ENCODE results near the gene CCDC32. TPM values are rescaled to one million over a fixed set of nuclear protein-coding genes. Genes with fewer than 3 reads are reported as not detected.

The CCDC32 gene
- total and polyA plus RNA-seq, 3 donors from 2014 or later, result 13.9 to 19.4 (median 18.3) TPM

DNA sequence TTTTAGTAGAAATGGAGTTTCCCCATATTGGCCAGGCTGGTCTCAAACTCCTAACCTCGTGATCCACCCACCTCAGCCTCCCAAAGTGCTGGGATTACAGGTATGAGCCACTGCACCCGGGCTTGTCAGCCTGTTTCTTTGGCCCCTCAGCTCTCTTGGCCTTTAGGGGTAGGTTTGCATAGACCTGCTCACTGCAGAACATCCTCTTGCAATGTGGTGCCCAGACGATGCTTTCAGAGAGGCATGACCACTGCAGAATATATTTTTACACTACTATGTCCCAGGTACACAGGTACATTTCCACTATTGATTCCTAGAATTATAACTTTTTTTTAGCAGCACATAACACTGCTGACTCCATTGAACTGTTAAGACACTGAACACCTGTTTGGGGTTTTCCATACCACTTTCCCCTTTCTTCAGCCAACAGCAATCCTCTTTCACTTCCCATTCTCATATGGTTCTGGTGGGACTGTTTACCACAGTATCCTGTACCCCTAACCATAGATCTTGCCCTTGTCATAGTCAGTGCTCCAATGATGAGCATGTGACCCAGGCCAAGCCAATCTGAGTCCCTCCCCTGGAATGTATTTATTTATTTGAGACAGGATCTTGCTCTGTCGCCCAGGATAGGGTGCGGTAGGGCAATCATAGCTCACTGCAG is 21.1 kb downstream of the CCDC32 start:
- Histone ChIP-seq H3K4me3 (no peak overlapping the region), H3K4me1 (no peaks in the 10 kb centered on the region), H3K36me3 (ENCODE audit: low read depth, missing control alignments) (no peaks in the 10 kb centered on the region), H3K9me3 (no peaks in the 10 kb centered on the region), H3K27ac (no peak overlapping the region), H3K27me3 (no peaks in the 10 kb centered on the region)
- WGBS, 2 donors, result 87 to 90% methylated on average over 5 of the region's 5 CpGs
- intact Hi-C loops (cut with DNase I; ENCODE audit: low total_unique reads), result no loop called here
- no peak for DNase-seq
- TF ChIP-seq POLR2A (IDR thresholded peaks at IDR 0.05) (no peak), CTCF (IDR thresholded peaks at IDR 0.05) (no peak)

- H3K4me1 ChIP-seq, result no peaks in the 10 kb centered on the region
- intact Hi-C loops (cut with DNase I; ENCODE audit: low total_unique reads), result no loop called here
- H3K36me3 ChIP-seq (ENCODE audit: low read depth, missing control alignments), result no peaks in the 10 kb centered on the region
- no peaks in the 10 kb centered on the region for H3K9me3 ChIP-seq
- no peak overlapping the region for H3K27ac ChIP-seq
- WGBS, 2 donors, result 92 to 94% methylated on average over 3 of the region's 3 CpGs
- H3K4me3 ChIP-seq, result no peak overlapping the region
- no peak for DNase-seq
- TF ChIP-seq CTCF (IDR thresholded peaks at IDR 0.05), result no peak
- no peak for TF ChIP-seq POLR2A (IDR thresholded peaks at IDR 0.05)
- no peaks in the 10 kb centered on the region for H3K27me3 ChIP-seq
Measured at GRCh38 chr15:40543082-40543481, 21.8 kb downstream of the CCDC32 start.

DNA sequence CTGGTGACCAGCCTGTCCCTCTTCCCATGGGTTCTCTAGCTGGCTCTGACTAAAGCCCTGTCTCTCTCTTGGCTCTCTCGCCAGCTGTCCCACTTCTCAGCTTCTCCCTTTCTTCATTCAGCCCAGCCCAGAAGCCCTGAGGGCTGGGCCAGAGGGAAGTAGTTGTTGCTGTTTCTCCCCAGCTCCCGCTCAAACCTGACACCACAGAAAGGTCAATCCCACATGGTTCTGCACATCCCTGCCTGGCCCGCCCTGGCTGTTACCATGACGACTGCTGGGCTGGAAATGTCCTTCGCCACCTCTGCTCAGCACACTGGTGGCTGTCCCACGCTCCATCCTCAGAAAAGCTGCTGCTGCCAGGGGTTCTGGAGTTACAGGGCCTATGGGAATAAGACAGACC is 25.9 kb downstream of the CCDC32 start:
- Histone ChIP-seq H3K4me3 (no peak overlapping the region), H3K27ac (no peak overlapping the region), H3K36me3 (ENCODE audit: low read depth, missing control alignments) (no peaks in the 10 kb centered on the region), H3K27me3 (no peaks in the 10 kb centered on the region), H3K9me3 (no peaks in the 10 kb centered on the region), H3K4me1 (no peaks in the 10 kb centered on the region)
- no peak for DNase-seq
- no peak for TF ChIP-seq CTCF (IDR thresholded peaks at IDR 0.05)
- no peak for TF ChIP-seq POLR2A (IDR thresholded peaks at IDR 0.05)
- WGBS, 2 donors, result 94 to 97% methylated on average over 6 of the region's 6 CpGs
- intact Hi-C loops (cut with DNase I; ENCODE audit: low total_unique reads), result no loop called here

DNA sequence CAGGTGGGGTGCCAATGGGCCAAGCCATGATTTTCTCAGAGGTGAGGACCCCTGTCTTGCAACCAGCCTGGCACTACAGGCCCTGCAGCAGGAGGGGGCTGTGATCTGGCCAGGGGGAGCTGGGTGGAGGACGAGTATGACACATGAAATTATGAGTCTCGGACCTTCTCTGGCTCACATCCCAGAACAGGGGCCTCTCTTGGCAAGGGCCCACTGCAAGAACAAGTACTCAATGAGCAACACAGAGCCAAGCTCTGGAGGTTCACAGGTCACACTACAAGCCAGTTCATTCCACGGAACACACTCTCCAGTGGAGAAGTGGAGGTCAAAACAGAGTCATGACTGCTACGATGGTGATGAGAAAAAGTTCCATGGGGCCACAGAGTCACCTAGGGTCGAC is 28.3 kb downstream of the CCDC32 start:
- 59 to 60% methylated on average over 5 of the region's 5 CpGs for WGBS, 2 donors
- no peaks in the 10 kb centered on the region for H3K9me3 ChIP-seq
- TF ChIP-seq CTCF (IDR thresholded peaks at IDR 0.05) (no peak), POLR2A (IDR thresholded peaks at IDR 0.05) (no peak)
- H3K27me3 ChIP-seq, result no peaks in the 10 kb centered on the region
- intact Hi-C loops (cut with DNase I; ENCODE audit: low total_unique reads), result no loop called here
- no peak overlapping the region for H3K4me3 ChIP-seq
- no peak overlapping the region for H3K27ac ChIP-seq
- H3K4me1 ChIP-seq, result no peaks in the 10 kb centered on the region
- H3K36me3 ChIP-seq (ENCODE audit: low read depth, missing control alignments), result no peaks in the 10 kb centered on the region
- no peak for DNase-seq

- DNase-seq, result no peak
- no peaks in the 10 kb centered on the region for H3K4me1 ChIP-seq
- no peaks in the 10 kb centered on the region for H3K9me3 ChIP-seq
- H3K27me3 ChIP-seq, result no peaks in the 10 kb centered on the region
- H3K36me3 ChIP-seq (ENCODE audit: low read depth, missing control alignments), result no peaks in the 10 kb centered on the region
- 74% methylated on average over 5 of the region's 5 CpGs for WGBS, 2 donors
- intact Hi-C loops (cut with DNase I; ENCODE audit: low total_unique reads), result no loop called here
- no peak overlapping the region for H3K27ac ChIP-seq
- H3K4me3 ChIP-seq, result no peak overlapping the region
- no peak for TF ChIP-seq CTCF (IDR thresholded peaks at IDR 0.05)
- no peak for TF ChIP-seq POLR2A (IDR thresholded peaks at IDR 0.05)
Measured at GRCh38 chr15:40534371-40534770, 30.5 kb downstream of the CCDC32 start.
